Stimulated activated CD4-positive, alpha-beta T cell treated with anti-CD3 and anti-CD28 coated beads, TNF-alpha, amount 100 ng/mL, for 24 hours (primary cell): ENCODE results near the gene HSF5.
"Not testable (repeated sequence)": the region's sequence is repeated elsewhere in the genome, so short reads cannot be mapped to it uniquely, and the experiment has no call there.

ENCODE experiments used
- DNase-seq, 3 experiments: peaks; one replicate each; pipeline ENCODE4 v3.0.0-alpha.2; 2020; ENCODE audit warnings: low read depth in 3 of 3

The HSF5 gene

DNA sequence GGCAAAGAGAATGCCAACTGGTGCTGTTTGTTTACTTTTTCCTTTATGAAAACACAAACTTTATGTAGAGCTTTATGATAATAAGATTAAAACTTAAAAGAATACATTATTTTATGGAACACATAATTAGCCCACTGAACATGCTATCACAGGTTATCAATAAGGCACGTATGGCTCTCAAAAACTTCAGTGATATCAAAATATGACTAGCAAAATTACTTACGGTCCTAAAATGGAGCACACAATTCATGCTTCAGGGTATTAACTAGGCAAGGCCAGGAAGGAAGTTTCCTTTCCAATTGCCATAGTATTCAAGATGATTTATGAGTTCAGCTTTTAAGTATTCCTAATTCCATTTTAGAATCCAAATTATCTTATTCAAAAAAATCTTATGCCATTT, 74.5 kb downstream of the HSF5 start:
- DNase-seq: no peak

DNA sequence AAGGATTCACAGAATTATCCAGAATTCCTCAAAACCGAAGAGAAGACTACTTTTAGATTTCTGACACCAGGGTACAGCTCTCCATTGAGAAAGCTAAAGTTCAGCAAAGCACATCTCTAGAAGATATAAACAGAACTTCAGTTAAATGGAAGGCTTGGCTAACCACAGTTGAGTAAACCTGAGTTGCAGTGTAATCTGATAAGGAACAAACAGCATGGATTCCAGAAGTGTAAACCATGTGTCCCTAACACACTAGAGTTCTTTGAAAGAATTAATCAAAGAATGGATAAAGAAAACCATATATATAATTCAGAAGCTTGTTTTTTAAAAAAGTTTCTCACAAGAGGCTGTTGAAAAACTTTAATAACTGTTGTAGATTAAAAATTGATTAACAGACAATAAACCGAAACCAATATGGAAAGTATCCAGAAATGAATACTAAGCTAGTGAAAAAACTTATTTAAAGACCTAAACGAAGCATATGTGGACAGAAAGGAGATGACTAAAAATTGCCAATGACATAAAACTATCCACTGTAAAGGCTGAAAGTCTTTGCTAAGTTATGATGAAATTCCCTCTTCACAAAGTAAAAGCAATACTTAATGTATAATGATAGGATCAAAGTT, 75.1 kb downstream of the HSF5 start:
- DNase-seq: no peak

DNA sequence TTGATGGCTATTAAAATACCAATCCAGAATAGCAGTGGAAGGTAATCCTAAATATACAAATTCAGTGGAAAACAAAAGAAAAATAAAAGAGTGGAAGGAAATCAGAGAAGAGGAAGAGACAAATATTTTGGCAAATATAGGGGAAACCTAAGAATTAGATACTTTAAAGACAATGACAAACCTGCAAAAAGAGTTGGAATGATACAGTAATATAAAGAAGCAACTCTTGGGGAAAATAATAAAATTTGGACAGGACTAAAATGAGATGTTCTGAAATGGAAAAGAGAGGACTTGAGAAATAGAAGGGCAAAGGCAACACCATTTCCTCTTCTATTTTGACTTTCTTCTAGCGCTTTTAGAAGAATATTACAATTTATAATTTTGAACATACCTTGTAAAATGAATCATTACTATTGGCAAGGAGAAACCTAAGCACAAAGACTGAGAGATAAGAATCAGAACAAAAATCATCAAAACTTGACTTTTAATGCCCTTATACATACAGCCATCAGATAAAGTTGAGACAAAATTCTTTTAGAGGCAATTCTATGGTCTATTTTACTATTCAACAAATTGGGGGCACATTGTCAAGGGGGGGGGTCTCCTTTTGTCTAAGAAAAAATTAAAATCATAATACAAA, 76.0 kb downstream of the HSF5 start:
- no peak for DNase-seq

DNA sequence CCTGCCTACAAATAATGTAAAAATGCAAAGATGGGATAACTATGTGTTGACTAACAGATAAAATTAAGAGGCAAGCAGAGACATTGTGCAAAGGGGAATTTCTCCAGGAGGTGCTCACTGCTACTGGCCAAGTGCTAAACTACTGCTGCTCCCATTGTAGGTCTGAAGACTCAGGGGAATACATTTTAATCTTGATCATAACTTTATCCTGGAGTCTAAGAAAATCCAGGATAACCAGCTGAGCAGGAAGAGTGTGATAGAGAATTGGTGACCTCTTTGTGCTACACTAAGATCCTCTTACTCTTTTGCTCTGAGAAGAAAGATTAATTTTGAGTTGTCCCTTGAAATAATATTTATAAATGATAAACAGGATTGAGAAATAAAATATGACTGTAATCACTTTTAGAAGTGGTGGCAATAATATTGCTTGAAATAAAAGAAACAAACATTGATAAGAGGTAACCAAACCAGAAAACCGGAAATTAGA, 76.8 kb downstream of the HSF5 start:
- DNase-seq: no peak

DNA sequence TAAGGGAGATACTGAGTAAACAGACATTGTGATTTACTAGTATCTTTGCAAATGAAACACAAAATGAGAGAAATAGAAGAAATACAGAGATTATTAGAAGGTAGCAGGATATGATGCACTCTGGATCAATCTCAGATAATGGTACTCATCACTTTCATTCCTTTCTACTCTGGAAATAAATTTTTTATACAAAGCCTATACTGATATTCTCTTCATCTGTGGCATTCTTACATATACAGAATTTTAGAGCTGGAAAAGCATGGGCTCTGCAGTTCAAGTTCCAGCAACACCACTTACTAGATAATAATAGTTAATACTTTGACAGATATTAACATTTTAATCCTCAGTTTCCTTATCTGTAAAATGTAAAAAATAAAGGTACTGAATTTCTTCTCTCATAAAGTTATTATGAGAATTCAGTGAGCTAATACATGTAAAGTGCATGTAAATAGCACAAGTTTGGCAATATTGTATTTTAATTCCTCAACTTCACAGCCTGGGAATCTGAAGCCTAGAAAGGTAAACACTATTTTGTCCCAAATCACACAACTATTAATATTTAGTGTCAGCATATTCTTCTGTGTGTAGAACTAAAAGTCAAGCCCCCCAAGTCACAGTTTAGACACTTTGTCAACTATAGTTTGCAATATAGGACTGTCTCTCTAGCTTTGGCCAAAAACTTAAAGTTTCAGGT, 77.3 kb downstream of the HSF5 start:
- no peak for DNase-seq

DNA sequence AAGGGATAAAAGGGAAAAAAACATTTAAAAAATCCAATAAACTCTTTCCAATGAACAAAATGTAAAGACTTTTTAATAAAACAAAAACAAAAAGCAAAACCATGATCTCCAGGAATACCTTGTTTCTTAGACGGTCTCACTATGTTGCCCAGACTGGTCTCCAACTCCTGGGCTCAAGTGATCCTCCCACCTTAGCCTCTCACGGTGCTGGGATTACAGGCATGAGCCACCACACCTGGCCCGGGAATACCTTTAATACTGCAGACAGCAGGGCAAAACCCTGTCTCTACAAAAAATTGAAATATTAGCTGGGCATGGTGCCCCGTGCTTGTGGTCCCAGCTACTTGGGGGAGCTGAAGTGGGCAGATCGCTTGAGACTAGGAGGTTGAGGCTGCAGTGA, 78.8 kb downstream of the HSF5 start:
- DNase-seq: no peak

DNA sequence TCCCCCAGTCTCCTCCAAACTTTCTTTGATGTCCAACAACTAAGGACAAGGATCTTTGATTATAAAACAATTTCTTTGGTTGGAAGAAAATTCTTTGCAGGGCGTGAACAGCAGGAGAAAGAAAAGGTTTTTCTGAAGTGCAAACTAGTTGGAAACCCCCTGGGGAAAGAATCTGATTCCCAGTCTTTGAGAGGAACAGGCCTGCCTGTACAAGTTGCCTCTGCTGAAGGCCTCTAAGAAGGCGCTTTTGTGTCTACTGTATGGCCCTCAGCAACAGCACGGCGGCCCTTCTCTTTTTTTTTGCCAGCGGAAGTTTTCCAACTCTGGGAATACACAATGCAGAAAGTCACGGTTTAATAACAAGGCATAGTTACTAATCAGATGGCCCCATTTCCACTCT, 84.9 kb downstream of the HSF5 start:
- no peak for DNase-seq

DNA sequence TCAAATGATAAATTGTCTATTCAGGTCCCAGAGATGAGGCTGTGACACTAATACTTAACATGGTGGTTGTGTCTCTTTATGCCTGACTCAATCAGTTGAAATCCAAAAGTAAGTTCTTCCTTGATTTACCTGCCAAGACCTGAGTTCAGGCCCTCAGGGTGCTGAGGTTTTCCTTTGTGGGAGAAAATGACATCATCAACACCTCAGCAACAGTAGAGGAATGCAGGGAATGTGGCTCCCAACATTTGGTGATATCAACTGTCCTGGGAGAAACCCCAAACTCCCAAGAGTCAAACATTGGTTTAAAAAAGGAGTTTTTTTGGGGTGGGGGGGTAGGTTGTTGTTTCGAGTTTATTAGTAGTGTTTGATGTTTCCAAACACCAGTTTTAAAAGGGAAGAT, 85.5 kb downstream of the HSF5 start:
- DNase-seq: no peak

DNA sequence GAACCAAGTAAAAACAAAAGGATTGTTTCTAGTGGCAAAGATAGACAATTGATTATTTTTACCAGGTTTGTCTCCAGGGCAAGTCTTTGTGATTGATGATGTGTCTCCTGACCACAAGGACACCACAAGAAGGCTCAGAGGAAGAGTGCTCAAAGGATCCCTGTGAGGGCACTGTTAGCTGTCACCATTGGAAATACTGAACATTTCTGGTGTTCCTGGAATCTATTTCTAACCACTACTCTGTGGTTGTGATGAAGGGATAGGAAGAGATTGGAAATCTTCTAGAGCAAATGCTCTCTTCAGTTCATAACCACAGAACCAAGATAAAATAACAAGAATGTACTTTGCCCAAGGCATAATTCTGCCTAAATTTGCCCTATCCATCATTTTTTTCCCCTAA, 86.2 kb downstream of the HSF5 start:
- DNase-seq: no peak

DNA sequence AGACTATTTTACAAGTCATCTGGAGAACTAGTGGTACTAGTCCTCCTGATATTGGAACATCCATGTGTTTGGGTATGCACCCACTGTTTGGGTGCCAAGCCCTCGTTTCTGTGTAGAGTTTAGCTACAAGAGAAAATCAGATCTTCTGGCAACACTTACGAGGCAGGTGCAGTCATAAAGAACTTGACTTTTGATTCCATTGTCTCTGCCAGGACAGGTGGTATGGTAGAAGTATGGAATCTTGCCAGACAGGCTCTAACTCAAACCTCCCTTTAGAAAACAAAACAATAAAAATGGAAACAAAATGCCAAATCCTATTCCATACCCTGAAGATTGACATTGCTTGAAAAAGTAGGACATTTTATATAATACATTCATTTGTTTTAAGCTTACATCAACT, 86.9 kb downstream of the HSF5 start:
- no peak for DNase-seq

DNA sequence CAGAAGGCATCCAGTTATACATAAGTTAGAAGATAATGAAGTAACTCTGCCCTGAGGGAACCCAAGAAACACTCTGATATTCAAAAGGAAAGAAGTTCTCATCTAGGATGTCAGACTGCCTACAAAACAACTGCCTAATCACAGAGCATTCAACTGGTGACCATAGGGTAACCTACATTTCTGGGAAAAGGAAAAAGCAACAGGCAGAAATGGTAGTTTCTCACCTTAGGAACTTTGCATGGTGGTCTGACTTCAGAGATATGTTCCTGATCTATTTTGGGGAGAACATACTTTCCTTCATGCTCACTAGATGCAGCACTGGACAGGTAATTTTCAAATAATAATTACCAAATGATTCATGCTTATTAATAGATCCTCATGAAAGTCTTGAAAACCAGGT, 87.4 kb downstream of the HSF5 start:
- no peak for DNase-seq

DNA sequence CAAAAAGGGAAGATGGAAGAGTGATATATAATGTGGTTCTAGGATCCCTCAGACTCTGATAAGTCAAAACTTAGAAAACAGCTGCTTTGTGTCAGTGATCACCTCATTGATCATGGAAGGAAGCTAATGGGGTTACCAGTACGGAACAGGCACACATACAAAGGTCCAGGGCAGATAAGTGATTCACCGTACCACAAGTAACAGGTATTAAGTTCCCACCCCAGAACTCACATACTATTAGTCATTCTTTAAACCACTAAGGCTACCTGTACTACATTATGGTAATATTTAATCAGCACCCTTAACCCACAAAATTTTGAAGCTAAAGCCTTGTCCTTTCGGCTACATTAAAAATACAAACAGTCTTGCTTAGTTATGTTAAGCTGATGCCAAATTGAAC, 88.2 kb downstream of the HSF5 start:
- no peak for DNase-seq

DNA sequence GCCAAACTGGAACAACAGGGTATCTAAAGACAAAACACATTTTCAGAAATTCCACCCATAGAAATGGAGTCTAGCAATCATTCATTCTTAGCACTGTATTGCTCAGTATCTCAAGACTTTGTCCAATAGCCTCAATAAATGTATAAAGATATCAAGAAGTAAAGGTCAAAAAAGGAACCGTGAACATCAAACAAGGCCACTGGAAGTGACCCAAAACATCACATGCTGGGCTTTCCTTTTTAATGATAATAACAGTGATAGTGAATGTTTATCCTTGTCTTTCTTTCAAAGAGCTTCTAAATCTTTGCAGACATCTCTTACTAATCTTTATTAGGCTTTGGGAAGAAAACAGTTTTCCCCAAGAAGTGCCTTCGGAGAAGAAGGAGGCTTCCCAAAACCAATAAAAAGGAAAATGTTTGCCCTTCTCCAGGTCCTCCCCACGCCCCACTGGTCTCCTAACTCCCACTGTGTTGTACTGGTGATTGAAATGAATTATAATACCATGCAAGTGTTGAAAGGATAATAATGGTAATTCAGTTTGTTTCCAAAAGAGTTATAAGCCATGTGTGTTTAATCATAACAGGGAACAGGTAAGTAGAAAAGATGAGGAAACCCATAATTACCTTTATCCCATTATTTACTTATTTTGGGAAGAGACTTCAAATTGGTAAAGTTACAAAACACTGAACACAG, 89.5 kb downstream of the HSF5 start:
- DNase-seq: no peak

DNA sequence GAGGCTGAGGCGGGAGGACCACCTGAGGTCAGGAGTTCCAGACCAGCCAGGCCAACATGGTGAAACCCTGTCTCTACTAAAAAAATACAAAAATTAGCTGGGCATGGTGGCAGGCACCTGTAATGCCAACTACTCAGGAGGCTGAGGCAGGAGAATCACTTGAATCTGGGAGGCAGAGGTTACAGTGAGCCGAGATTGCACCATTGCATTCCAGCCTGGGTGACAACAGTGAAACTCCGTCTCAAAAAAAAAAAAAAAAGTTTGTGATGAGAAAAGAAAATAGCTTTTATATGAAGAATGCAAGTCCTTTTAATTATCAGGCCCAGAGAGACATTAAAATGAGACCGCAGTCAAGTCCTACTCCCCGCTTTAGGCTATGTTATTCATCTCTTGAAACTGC, 90.8 kb downstream of the HSF5 start:
- DNase-seq: not testable (repeated sequence)

DNA sequence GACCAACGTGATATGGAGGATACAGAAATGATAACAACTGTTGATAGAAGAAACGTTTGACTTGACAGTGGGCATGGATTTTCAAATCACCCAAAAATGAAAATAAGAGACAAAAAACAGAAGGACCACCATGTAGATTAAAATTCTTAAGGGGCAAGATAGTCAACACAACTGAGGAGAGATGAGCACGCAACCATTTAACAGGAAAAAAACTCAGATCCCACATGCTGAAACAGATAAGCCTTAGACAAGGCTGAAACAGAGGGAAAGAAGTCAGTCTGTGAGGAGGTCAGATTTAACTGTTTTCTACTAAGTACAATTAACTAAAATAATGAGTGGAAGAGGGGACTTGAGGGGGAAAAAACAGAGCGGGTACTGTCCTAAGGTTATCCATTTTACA, 92.0 kb downstream of the HSF5 start:
- no peak for DNase-seq

DNA sequence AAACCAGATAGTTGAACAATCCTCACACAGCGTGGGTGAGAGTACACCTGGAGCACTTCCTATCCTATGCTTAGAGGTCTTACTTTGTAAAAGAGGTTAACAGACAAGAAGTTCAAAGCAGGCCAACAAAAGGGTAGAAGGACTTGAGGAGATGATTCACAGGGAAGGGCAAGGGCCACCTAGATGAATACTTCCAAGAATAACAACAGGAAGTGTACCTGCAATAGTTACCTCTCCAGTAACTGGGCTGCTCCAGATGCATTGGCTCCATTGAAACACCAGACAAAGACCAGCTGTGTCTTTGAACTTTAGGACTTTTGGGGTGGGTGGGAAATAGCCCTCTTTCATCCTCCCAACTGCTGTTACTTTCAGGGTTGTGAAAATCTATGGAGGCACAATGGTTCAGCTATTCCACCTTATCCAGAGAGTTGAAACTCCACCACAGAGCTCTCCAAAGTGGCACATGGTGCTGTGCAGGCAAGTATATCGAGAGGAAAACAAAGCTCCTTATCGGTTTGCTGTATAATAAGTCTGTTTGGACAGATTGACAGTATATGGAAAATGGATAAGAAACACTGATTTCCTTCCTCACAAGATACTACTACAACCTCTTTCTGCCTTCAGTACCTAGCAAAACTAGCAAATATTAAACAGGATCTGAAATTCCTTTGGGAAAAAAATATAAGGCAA, 93.5 kb downstream of the HSF5 start:
- no peak for DNase-seq

DNA sequence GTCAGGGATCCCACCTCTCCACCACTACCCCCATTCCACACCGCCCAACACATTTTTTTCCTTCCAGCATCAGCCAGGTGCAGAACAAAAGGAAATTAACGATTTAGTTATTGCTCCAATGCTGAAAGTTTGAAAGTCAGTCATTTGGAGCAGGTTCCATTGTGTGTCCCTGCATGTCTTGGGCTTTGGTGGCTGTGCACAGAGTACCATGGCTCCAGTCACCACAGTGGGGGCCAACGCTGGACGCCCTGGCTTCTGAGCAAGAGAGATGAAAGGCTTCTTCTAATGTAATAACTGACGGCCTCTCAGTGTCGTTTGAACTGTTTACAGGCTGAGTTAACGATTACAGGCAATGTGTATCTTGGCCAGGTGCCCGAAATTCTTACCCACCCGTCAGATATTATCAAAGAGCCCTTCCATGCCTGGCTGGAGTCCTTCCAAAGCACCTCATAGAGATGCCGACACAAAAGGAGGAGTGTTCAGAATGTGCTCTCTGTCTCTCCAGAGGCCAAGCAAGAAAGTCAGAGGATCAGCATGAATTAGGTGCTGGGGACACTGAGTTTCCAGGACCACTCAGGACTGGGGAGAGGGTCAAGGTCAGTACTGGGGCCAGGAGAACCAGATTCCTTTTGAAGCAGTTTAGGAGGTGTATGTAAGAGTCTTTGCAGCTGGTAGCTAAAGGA, 96.8 kb downstream of the HSF5 start:
- DNase-seq: no peak

DNA sequence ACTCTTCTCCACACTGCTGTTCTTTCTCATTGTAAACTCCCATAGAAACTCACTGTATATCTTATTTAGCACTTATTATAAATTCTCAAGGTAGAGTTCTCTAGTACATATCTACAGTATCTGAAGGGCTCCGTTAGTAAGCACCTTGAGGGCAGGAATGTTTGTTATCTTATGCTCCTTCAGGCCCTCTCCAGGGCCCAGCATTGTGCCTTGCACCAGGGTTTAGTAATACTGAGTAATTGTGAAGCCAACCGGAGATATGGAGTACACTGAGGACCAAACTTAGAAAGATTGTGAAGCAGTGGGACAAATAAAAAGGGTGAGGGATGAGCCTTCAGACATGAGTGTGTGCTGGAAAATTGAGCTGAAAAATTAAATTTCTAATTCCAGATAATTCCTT, 97.3 kb downstream of the HSF5 start:
- no peak for DNase-seq

DNA sequence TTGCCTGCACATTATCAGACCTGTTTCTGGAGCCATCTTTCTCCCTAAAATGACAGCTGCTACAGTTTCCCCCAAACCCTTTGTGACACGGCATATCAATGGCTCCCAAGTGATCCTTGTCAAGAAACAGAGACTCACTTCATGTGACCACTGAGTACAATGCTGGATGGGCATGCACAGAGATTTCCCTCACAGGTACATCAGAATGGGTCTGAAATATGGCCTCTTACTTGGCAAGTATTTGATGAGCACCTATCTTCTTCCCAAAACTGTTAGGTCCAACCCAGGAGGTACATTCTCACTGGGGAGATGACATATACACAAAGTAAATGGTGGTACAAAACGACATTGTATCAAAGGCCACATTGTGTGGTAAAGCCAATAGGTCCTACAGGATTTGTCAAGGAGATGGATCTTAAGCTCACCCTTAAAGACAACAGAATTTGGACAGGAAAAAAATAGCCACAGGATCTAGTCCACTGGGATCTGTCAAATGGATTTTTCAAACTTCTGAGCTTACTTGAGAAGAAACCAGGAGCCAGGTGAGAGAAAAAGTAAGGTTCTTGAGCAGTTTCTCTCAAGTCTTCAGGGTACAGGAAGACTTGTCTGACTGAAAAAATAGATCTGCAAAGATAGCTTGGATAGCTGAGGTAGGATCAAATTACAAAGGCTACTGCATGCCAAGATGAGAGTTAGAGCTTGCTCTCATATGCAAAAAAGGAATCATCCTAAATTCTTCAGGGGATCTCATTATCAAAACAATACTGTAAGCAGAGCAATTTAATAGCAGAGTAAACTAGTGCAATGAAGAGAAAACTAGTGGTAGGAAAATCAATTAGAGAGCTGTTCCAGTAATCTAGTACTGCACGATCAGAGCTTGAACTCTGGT, 99.7 kb downstream of the HSF5 start:
- DNase-seq: no peak

DNA sequence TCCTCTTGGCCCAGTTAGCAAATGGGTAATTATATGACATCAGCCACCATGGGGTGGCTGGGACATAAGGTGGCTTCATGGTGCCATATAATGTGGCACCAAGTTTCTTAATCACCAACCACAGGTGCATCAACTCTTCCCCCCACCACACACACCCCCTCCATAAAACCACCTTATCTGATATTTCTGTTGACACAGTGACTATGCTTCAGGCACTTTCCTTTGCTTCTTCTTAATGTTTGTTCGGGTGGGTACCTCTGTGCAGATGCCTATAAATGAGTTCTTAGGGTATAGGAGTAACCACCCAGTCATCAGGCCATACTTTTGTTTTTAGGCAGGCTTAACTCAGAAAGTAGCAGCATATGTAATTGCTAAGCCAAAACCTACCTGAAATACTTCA, 100.4 kb downstream of the HSF5 start:
- DNase-seq: no peak

DNA sequence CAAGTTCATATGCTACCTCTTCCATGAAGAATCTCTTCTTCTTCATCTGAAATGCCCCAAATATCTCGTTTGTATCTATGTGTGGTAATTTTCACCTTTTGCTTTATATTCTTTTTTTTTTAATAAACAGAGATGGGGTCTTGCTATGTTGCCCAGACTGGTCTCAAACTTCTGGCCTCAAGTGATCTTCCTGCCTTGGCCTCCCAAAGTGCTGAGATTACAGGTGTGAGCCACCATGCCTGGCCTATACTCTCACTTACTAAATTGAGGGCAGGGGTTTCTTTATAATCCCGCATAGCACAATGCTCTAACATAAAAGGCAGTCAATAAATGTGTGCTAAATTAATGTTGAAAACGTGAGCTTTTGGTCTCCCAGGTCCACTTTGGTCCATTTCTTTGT, 101.5 kb downstream of the HSF5 start:
- DNase-seq: no peak
